ENCODE results near the gene LOC101059915.

The LOC101059915 gene

DNA sequence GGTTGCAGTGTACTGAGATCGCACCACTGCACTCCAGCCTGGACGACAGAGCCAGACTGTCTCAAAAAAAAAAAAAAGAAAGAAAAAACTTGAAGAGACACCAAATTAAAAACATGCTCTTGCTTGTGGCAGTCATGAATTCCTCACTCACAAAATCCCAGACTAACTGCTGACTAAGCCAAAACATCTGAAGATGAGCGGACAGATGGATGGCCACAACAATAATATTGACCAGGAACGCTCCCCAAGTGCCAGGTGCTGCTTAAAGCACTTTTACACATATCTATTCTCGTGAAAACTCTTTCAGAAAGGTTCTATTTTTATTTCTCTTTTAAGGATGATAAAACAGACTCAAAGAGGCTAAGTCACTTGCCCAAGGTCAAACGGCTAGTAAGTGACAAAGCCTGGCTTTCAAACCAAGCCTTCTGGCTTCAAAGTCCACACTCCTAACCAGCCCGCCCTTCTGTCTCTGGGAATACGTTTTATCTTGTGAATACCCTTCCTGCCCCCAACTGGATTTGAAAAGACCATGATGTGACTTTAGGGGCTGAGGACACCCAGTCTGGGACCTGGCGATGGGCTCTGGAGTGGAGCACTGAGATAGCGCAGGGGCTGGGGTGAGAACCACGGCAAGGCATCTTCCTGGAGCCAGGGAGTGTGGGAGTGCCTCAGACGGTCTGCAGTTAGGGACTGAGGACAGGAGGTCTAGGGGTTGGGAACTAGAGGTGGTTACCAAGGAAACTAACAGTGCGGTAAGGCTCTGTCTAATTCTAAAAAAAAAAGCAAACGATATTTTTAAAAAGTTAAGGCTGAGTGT lies 39.5 kb upstream of the LOC101059915 start:
- no peak overlapping the region for H3K23ac ChIP-seq (ENCODE audit: low read length in 2 of 2)
- no peak overlapping the region for H4K91ac ChIP-seq (ENCODE audit: low read length)
- H2AFZ ChIP-seq (ENCODE audit: low read depth, low read length) = no peak overlapping the region
- H3K36me3 ChIP-seq (ENCODE audit: control insufficient read depth in 1 of 2, insufficient read depth in 2 of 2, low read depth in 1 of 2, low read length in 2 of 2) = peaks cover 0 to 7% of the 10 kb centered on the region in 2 experiments
- H4K8ac ChIP-seq (ENCODE audit: low read length) = no peak overlapping the region
- no peak overlapping the region for H3K4me3 ChIP-seq (ENCODE audit: insufficient read depth in 1 of 2, low read depth in 1 of 2, low read length in 2 of 2)
- H3K4me1 ChIP-seq (ENCODE audit: control insufficient read depth, insufficient read depth, low read depth, low read length) = peaks cover 6% of the 10 kb centered on the region
- no peak overlapping the region for H3K18ac ChIP-seq (ENCODE audit: low read depth in 1 of 2, low read length in 2 of 2)
- no peaks in the 10 kb centered on the region for H3K9me3 ChIP-seq (ENCODE audit: control insufficient read depth, low read length)
- 88% methylated on average over 9 of the region's 14 CpGs for WGBS
- H3K9ac ChIP-seq (ENCODE audit: low read length) = no peak overlapping the region
- H2AK5ac ChIP-seq (ENCODE audit: low read length, severe bottlenecking) = no peak overlapping the region
- peak overlapping the region; percentile 40 for H2BK15ac ChIP-seq (ENCODE audit: low read depth, poor library complexity, severe bottlenecking)
- H3K4ac ChIP-seq (ENCODE audit: low read depth in 1 of 2, low read length in 2 of 2) = no peak overlapping the region
- H3K27me3 ChIP-seq (ENCODE audit: control insufficient read depth in 1 of 2, insufficient read depth in 1 of 2, low read length in 2 of 2) = peaks cover 0 to 5% of the 10 kb centered on the region in 2 experiments
- no peak for DNase-seq
- H2BK5ac ChIP-seq (ENCODE audit: low read depth, low read length, poor library complexity, severe bottlenecking) = no peak overlapping the region
- H3K27ac ChIP-seq (ENCODE audit: low read length, poor library complexity, severe bottlenecking) = no peak overlapping the region
- H3K4me2 ChIP-seq (ENCODE audit: low read length, poor library complexity, severe bottlenecking) = no peak overlapping the region
- no peak overlapping the region for H2BK120ac ChIP-seq (ENCODE audit: low read depth, low read length)
- no peak overlapping the region for H3K14ac ChIP-seq (ENCODE audit: low read length in 2 of 2)
- peaks cover 1% of the 10 kb centered on the region for H3K79me1 ChIP-seq (replicated peaks; ENCODE audit: low read length, poor library complexity, severe bottlenecking)
- no peak overlapping the region for H2BK12ac ChIP-seq (ENCODE audit: low read length in 2 of 2)

DNA sequence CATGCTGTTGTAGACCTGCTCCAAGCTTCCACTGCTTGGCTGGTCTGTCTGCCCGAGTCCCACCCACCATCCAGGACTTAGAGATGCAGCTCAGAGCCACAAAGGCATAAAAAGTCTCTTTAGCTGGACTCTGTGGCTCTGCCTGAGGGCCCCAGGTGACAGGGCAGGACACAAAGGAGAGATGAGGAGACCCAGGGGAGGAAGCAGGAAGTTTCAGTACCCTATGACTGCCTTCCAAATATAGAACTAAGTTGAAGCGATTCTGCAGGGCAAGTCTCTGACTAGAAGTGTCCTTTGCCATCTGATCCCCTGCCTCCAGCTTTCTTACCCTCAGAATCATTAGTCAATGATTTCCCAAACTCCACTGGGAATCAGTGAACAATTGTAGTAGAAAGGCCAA lies 37.9 kb upstream of the LOC101059915 start:
- peaks cover 0 to 5% of the 10 kb centered on the region in 2 experiments for H3K27me3 ChIP-seq (ENCODE audit: control insufficient read depth in 1 of 2, insufficient read depth in 1 of 2, low read length in 2 of 2)
- H2BK5ac ChIP-seq (ENCODE audit: low read depth, low read length, poor library complexity, severe bottlenecking) = no peak overlapping the region
- peaks cover 0 to 3% of the 10 kb centered on the region in 2 experiments for H3K36me3 ChIP-seq (ENCODE audit: control insufficient read depth in 1 of 2, insufficient read depth in 2 of 2, low read depth in 1 of 2, low read length in 2 of 2)
- H3K23ac ChIP-seq (ENCODE audit: low read length in 2 of 2) = no peak overlapping the region
- H2BK120ac ChIP-seq (ENCODE audit: low read depth, low read length) = no peak overlapping the region
- H4K91ac ChIP-seq (ENCODE audit: low read length) = no peak overlapping the region
- no peak overlapping the region for H3K18ac ChIP-seq (ENCODE audit: low read depth in 1 of 2, low read length in 2 of 2)
- no peak overlapping the region for H3K4me2 ChIP-seq (ENCODE audit: low read length, poor library complexity, severe bottlenecking)
- peaks cover 3% of the 10 kb centered on the region for H3K4me1 ChIP-seq (ENCODE audit: control insufficient read depth, insufficient read depth, low read depth, low read length)
- H3K4ac ChIP-seq (ENCODE audit: low read depth in 1 of 2, low read length in 2 of 2) = no peak overlapping the region
- H2AK5ac ChIP-seq (ENCODE audit: low read length, severe bottlenecking) = no peak overlapping the region
- H2AFZ ChIP-seq (ENCODE audit: low read depth, low read length) = no peak overlapping the region
- no peaks in the 10 kb centered on the region for H3K9me3 ChIP-seq (ENCODE audit: control insufficient read depth, low read length)
- peak overlapping the region; percentile 45 for H3K27ac ChIP-seq (ENCODE audit: low read length, poor library complexity, severe bottlenecking)
- H3K4me3 ChIP-seq (ENCODE audit: insufficient read depth in 1 of 2, low read depth in 1 of 2, low read length in 2 of 2) = no peak overlapping the region
- no peak overlapping the region for H3K14ac ChIP-seq (ENCODE audit: low read length in 2 of 2)
- no peaks in the 10 kb centered on the region for H3K79me1 ChIP-seq (replicated peaks; ENCODE audit: low read length, poor library complexity, severe bottlenecking)
- H4K8ac ChIP-seq (ENCODE audit: low read length) = no peak overlapping the region
- WGBS = no CpG with 5 or more reads among the region's 2 CpGs
- no peak overlapping the region for H3K9ac ChIP-seq (ENCODE audit: low read length)
- no peak for DNase-seq
- H2BK15ac ChIP-seq (ENCODE audit: low read depth, poor library complexity, severe bottlenecking) = no peak overlapping the region
- H2BK12ac ChIP-seq (ENCODE audit: low read length in 2 of 2) = no peak overlapping the region

DNA sequence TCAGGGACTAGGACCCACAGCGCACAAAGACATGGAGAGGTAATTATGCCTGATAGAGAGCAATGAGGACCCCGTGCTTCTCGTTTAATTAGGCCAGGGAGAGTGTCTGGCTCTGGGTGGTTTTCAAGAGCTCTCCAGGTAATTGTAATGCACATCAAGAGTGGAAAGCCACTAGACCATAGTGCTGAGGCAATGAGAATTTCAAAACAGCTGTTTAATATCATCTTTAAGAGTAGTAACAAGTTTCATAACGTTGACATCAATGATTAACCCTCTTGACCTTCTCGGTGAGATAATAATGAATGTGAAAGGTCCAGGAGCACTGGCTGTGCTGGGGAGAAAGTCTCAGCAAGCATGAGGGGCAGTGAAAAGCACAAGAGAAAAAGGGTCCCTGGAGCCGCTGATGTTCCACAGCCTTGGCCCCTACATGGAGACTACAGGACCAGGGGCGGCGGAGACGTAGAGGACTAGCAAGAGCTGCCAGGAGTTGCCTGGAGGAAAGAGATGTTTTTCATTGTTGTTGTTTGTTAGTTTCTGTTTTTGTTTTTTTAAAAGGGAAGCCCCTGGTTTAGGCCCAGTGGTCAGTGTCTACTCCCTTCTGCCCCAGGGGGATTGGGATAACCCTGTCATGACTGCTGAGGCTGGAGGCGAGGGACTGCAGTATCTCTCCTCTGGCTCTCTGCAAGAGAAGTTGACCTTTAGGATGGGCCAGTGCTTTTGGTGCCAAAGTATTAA lies 34.3 kb upstream of the LOC101059915 start:
- Histone ChIP-seq H3K23ac (ENCODE audit: low read length in 2 of 2) (no peak overlapping the region), H3K4me2 (ENCODE audit: low read length, poor library complexity, severe bottlenecking) (no peak overlapping the region), H3K36me3 (ENCODE audit: control insufficient read depth in 1 of 2, insufficient read depth in 2 of 2, low read depth in 1 of 2, low read length in 2 of 2) (no peaks in the 10 kb centered on the region), H2AK5ac (ENCODE audit: low read length, severe bottlenecking) (no peak overlapping the region), H3K79me1 (replicated peaks; ENCODE audit: low read length, poor library complexity, severe bottlenecking) (no peaks in the 10 kb centered on the region), H3K14ac (ENCODE audit: low read length in 2 of 2) (no peak overlapping the region), H2BK15ac (ENCODE audit: low read depth, poor library complexity, severe bottlenecking) (no peak overlapping the region), H3K4me1 (ENCODE audit: control insufficient read depth, insufficient read depth, low read depth, low read length) (peaks cover 3% of the 10 kb centered on the region), H2BK5ac (ENCODE audit: low read depth, low read length, poor library complexity, severe bottlenecking) (no peak overlapping the region), H3K4me3 (ENCODE audit: insufficient read depth in 1 of 2, low read depth in 1 of 2, low read length in 2 of 2) (no peak overlapping the region), H4K8ac (ENCODE audit: low read length) (no peak overlapping the region), H3K27me3 (ENCODE audit: control insufficient read depth in 1 of 2, insufficient read depth in 1 of 2, low read length in 2 of 2) (peaks cover 0 to 2% of the 10 kb centered on the region in 2 experiments), H2BK120ac (ENCODE audit: low read depth, low read length) (no peak overlapping the region), H3K27ac (ENCODE audit: low read length, poor library complexity, severe bottlenecking) (no peak overlapping the region), H3K18ac (ENCODE audit: low read depth in 1 of 2, low read length in 2 of 2) (no peak overlapping the region), H2BK12ac (ENCODE audit: low read length in 2 of 2) (no peak overlapping the region), H3K4ac (ENCODE audit: low read depth in 1 of 2, low read length in 2 of 2) (no peak overlapping the region), H4K91ac (ENCODE audit: low read length) (no peak overlapping the region), H3K9ac (ENCODE audit: low read length) (no peak overlapping the region), H3K9me3 (ENCODE audit: control insufficient read depth, low read length) (no peaks in the 10 kb centered on the region), H2AFZ (ENCODE audit: low read depth, low read length) (no peak overlapping the region)
- no peak for DNase-seq
- 89% methylated on average over 9 of the region's 10 CpGs for WGBS

DNA sequence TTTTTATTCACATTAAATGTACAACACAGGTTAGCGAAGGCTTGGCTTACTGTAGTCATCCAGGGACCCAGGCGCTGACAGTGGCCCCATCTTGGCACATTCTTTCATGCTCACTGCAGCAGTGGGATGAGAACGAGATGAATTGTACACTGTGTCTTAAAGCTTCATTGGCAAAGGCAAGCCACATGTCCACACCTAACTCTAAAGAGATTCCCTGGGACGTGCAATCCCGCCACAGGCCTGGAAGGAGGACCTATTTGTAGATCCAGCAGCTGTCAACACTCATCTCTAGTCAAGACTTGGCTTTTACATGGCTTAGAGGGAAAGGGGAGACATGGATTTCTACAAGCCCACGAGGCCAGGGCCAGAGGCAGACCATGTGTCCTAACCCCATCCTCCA lies 33.0 kb upstream of the LOC101059915 start:
- Histone ChIP-seq H3K14ac (ENCODE audit: low read length in 2 of 2) (no peak overlapping the region), H4K91ac (ENCODE audit: low read length) (no peak overlapping the region), H2AK5ac (ENCODE audit: low read length, severe bottlenecking) (no peak overlapping the region), H3K4me2 (ENCODE audit: low read length, poor library complexity, severe bottlenecking) (no peak overlapping the region), H3K27ac (ENCODE audit: low read length, poor library complexity, severe bottlenecking) (no peak overlapping the region), H3K36me3 (ENCODE audit: control insufficient read depth in 1 of 2, insufficient read depth in 2 of 2, low read depth in 1 of 2, low read length in 2 of 2) (no peaks in the 10 kb centered on the region), H3K18ac (ENCODE audit: low read depth in 1 of 2, low read length in 2 of 2) (no peak overlapping the region), H3K4me3 (ENCODE audit: insufficient read depth in 1 of 2, low read depth in 1 of 2, low read length in 2 of 2) (no peak overlapping the region), H3K4me1 (ENCODE audit: control insufficient read depth, insufficient read depth, low read depth, low read length) (peaks cover under 1% of the 10 kb centered on the region), H3K23ac (ENCODE audit: low read length in 2 of 2) (no peak overlapping the region), H3K9ac (ENCODE audit: low read length) (no peak overlapping the region), H3K9me3 (ENCODE audit: control insufficient read depth, low read length) (no peaks in the 10 kb centered on the region), H2BK12ac (ENCODE audit: low read length in 2 of 2) (no peak overlapping the region), H2AFZ (ENCODE audit: low read depth, low read length) (no peak overlapping the region), H2BK15ac (ENCODE audit: low read depth, poor library complexity, severe bottlenecking) (no peak overlapping the region), H4K8ac (ENCODE audit: low read length) (peak overlapping the region; percentile 7), H3K27me3 (ENCODE audit: control insufficient read depth in 1 of 2, insufficient read depth in 1 of 2, low read length in 2 of 2) (peaks cover 0 to 6% of the 10 kb centered on the region in 2 experiments), H2BK120ac (ENCODE audit: low read depth, low read length) (no peak overlapping the region), H3K79me1 (replicated peaks; ENCODE audit: low read length, poor library complexity, severe bottlenecking) (no peaks in the 10 kb centered on the region), H2BK5ac (ENCODE audit: low read depth, low read length, poor library complexity, severe bottlenecking) (no peak overlapping the region), H3K4ac (ENCODE audit: low read depth in 1 of 2, low read length in 2 of 2) (no peak overlapping the region)
- 93% methylated on average over 3 of the region's 6 CpGs for WGBS
- DNase-seq = no peak
